ENCODE measurements around the gene ZNRF2.

DNA sequence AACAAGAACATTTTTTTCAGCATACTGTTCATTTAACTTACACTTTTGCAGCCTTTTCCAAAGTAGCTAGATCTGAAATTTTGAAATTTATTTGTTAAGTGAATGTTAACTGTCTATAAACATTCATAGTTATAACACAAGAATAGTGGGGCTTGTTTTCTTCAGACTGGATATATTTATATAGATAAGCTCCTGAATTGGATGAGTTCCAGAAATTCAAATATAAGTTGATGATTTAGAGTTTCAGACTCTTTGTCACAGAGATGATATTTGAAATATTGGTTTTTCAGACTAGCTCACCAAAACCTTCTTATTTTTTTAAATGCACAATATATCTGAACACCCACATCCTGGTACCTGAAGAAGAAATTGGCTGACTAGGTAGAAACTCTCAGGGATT is 44.0 kb downstream of the ZNRF2 start:
- TF ChIP-seq, protein P1, sequence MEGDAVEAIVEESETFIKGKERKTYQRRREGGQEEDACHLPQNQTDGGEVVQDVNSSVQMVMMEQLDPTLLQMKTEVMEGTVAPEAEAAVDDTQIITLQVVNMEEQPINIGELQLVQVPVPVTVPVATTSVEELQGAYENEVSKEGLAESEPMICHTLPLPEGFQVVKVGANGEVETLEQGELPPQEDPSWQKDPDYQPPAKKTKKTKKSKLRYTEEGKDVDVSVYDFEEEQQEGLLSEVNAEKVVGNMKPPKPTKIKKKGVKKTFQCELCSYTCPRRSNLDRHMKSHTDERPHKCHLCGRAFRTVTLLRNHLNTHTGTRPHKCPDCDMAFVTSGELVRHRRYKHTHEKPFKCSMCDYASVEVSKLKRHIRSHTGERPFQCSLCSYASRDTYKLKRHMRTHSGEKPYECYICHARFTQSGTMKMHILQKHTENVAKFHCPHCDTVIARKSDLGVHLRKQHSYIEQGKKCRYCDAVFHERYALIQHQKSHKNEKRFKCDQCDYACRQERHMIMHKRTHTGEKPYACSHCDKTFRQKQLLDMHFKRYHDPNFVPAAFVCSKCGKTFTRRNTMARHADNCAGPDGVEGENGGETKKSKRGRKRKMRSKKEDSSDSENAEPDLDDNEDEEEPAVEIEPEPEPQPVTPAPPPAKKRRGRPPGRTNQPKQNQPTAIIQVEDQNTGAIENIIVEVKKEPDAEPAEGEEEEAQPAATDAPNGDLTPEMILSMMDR (IDR thresholded peaks at IDR 0.05), result no peak
- TF ChIP-seq POLR2A (IDR thresholded peaks at IDR 0.05), result no peak

Measured in adrenal gland (tissue), 5 donors.